K562 (cell line): Measurements from ENCODE around the gene MYBL2. TPM values are rescaled to one million over a fixed set of nuclear protein-coding genes. Genes with fewer than 3 reads are reported as not detected.

Source experiments
- MGA ChIP-seq: fragments of 450-650 bp; IDR thresholded peaks from 2 replicates; pipeline ENCODE4 v1.6.1; 2016; ENCODE audit warnings: mild to moderate bottlenecking, moderate library complexity
- ZNF407 ChIP-seq: fragments of 450-650 bp; IDR thresholded peaks from 2 replicates; pipeline ENCODE4 v1.6.1; 2016; ENCODE audit warnings: low read depth
- polyA plus RNA-seq, 8 experiments: library from polyadenylated mRNA; depleted of rRNA in 4 of 8; stranded (reverse) in 5 of 8; unstranded in 3 of 8; fragments of >200 nt; fragmentation: Nextera tagmentation in 2 of 8; fragmentation: Illumina TruSeq in 1 of 8; extraction: Ambion mirVana in 2 of 8; extraction: Trizol in 1 of 8; gene quantifications; 2 replicates each; pipeline versions ENCODE4 v1.2.1 to v1.2.3, GENCODE V29; 2011 to 2014; ENCODE audit warnings: inconsistent platforms in 1 of 8, missing spikeins in 1 of 8
- total RNA-seq, 7 experiments: library from RNA; depleted of rRNA in 6 of 7; stranded (reverse); fragments of >200 nt in 6 of 7; fragmentation: Illumina TruSeq in 2 of 7; extraction: Trizol in 2 of 7; gene quantifications; 2 replicates each; pipeline versions ENCODE4 v1.2.1 to v1.2.3, GENCODE V29; 2011 to 2021; ENCODE audit warnings: low replicate concordance in 1 of 7

Gene MYBL2
- total and polyA plus RNA-seq, 9 of the 15 experiments (the other 6 are each of a cell fraction or from before 2014, with no cell fraction given) = 4.4 to 169 (median 52.5) TPM

GRCh38 chr20:43695571-43695970 lies 28.7 kb downstream of the MYBL2 start (continued):
- TF ChIP-seq MGA (no peak), ZNF407 (no peak)
